Breast epithelium (tissue), 3 donors: ENCODE data around the gene UBE3D.

Experiments used
- CTCF ChIP-seq, 3 donors: fragments of 450-650 bp; IDR thresholded peaks; one replicate each; pipeline ENCODE4 v1.5.1; 2016 to 2017; ENCODE audit warnings: antibody characterized with exemption in 3 of 3, mild to moderate bottlenecking in 3 of 3, moderate library complexity in 3 of 3
- POLR2A ChIP-seq: fragments of 450-650 bp; IDR thresholded peaks from one replicate; pipeline ENCODE4 v1.6.1; 2016; ENCODE audit warnings: antibody characterized with exemption, mild to moderate bottlenecking, moderate library complexity

GRCh38 chr6:82970839-82971238 is 94.8 kb downstream of the UBE3D start:
- no peak for TF ChIP-seq CTCF (IDR thresholded peaks at IDR 0.05)
- TF ChIP-seq POLR2A = no peak
